GM21528 (cell line): ENCODE measurements around the gene C1QC.

Source experiments
- ATAC-seq: cut with Tn5 transposase; IDR thresholded peaks from one replicate; pipeline ENCODE4 v1.9.1; 2021; ENCODE audit warnings: mild to moderate bottlenecking, moderate library complexity; ENCODE audit not compliant: unreplicated experiment, low FRiP score

C1QC gene

DNA sequence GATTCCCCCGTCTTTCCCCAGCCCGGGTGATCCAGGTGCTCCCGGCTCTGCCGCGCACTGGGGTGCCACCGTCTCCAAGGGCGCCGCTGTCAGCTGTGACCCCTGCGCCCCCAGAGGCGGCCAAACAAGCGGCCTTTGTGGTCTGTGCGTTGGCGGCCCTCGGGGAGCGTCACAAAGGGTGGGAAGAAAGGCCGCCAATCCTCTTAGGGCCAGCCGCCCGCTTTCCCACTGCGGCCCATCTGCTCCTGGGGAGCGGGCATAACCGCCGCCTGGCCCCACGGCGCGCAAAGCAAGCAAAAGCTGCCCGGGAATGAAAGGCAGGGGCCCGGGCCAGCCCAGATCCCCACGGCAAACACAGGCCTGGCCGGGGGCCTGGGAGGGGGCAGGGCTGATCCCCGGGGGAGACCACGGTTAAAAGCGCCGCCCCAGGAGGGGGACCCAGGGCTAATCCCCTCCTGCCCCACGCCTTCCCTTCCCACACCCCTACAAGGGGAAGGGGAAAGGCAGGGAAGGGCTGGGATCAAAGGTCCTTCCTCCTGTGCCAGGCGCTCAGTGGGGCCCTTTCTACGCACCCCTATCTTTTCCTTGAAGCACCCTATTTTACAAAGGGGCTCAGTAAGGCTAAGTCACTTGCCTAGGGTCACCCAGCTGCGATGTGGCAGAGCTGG is 33.6 kb downstream of the C1QC start:
- ATAC-seq: no peak

DNA sequence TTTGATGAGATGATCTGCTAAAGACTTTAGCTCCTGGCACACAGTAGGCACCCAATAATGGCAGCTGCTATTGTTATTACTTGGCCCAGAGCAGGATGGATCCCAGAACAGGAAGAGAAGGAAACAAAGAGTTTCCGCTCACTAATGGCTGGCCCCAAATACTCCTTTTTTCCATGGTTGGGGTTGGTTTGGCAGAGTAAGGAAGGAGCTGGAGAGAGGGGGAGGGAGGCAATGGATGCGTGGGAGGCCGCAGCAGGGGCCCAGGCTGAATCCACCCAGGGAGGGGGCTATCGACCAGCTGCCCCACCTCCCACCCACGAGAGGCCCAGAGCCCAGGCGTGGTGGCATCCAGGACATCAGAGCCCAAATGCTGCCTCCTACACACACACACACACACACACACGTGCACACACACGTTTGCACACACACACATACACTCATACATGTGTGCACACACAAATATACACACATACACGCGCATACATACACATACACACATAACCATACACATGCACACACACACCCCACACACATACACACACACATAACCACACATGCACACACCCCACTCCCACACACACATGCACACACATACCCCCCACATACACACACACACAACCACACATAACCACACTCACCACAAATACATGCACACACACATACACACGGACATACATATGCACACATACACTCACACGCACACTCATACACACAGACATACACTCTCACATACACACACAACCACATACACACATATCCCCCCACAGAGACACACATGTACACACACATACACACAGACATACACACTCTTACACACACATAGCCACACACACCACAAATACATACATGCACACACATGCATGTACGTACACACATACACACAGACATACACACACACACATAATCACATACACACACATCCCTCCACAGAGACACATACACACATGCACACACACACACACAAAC is 34.8 kb downstream of the C1QC start:
- no peak for ATAC-seq

DNA sequence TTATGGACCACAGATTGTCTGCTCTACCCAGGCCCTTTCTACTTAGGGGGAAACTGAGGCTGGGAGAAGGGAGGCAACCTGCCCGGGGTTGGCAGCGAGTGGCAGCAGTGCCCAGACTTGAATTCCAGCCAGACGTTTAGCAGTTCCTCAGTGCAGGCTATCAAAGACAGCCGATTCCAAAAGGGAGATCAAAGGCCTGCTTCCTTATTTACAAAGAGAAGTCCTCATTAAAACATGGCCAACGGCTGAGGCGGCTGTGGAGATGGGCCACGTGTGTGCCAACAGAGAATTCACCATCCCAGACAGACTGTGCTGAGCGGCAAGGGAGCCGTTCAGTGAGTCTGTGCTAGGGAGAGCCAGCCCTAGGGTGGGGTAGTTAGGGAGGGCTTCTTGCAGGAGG is 37.3 kb downstream of the C1QC start:
- ATAC-seq: no peak

DNA sequence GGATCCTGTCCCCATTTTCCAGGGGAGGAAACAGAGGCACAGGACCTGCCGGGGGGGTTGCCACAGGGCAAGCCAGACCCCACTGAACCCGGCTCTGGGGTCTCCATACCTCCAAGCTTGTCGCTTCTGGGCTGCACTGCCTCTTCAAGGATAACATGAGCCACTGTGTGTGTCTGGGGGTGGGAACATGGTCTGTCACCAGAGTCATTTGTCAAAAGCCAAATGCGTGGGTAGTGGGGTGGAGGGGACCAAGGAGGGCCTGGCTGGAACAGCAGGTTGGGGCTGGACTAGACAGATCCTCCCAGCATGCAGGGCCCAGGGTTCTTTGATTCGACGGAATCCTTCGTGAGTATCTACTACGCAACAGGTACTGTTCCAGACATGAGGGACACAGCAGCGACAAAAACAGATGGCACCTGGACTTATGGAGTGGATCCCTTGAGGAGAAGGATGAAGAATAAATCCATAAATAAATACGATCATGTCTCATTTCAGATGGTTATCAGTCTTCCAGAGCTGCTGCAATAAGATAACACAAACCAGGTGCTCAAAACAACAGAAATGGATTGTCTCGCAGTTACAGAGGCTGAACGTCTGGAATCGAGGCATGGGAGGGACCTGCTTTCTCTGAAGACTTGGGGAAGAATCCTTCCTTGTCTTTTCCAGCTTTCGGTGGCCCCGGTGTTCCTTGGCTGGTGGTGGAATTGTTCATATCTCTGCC is 38.3 kb downstream of the C1QC start:
- ATAC-seq: no peak

DNA sequence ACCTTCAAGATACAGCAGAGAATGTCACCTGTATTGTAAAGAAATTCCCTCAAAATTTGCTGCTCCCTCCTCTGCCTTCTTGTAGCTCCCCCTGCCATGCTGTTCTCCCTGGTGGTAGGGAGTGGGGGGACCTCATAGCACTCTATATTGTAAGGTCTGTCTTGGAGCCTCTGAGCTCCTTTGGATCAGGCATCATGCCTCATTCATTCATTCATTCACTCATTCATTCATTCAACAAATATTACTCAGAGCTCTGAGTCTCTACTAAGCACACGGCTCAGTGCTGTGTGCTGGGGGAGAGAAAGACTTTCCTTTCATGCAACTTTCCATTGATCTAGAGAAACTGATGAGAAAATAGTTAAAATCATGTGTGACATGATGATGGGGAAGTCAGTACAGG is 40.1 kb downstream of the C1QC start:
- ATAC-seq: no peak

DNA sequence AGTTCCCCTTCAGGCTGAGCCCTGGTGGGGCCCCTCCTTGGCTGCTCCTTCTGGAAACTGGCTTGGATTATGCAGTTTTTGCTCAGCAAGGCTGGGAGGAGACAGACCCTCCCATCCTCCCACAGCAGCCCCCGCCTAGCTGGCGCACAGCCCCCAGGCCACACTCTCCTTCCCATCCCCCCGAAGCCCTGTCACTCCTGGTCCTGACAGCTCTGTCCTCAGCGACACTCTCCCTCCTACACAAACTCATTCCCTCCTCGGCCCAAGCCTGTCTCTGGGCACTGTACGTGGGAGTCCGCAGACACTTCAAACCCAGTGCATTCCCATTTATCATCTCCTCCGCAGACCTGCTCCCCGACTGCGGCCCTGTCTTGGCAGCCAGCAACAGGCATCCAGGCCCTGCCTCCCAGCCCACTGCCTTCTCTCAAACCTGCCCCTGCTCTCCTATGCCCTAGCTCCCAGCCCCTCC is 42.2 kb downstream of the C1QC start:
- ATAC-seq: no peak

DNA sequence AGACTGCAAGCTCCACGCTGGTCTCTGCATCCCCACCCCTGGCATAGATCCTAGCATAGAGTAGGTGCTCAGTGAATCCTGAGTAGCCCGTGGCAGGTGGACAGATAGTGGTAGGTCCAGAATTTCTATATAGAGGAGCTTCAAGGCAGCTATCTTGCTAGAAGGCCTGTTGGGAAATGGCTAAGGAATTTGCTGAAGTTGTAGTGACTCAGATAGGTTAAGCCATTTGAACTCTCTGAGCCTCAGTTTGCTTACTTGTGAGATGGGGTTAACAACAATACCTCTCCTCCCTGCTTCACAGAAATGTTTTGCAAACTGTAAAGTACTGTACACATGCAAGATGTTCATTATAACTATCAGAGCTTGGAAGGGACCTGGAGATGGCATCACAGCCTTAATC is 43.8 kb downstream of the C1QC start:
- ATAC-seq: no peak

DNA sequence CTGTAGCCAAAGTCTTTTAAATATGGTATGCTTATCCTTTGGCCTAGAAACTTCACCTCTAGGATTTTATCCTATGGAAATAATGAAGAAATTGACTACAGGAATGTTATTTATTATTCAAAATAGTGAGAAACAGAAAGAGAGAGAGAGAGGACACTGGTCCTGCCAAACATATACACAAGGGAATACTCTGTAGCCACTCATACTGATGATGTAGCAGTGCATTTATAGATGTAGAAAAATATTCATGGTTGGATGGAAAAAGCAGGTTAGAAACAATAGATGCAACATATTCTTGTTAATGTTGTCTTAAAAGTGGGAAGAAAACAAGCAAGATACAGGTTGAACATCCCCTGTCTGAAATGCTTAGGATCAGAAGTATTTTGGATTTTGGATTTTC is 45.0 kb downstream of the C1QC start:
- ATAC-seq: no peak

DNA sequence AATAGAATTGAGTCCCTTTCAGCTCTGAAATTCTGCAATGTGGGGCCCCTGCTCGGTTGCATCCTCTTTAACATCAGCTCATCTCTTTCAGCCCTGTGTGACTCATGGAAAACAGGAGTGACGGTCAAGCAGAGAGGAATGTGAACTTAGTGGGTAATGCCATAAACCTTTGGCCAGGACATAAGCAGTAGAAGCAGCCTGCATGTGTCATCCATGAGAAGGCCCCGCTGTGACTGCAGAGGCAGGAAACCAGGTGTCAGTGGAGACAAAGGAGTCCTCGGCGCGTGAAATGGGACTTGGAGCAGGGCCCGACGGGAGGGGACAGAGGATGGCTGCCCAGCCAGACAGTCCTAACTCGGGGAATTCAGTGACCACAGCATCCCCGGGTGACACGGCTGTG is 46.1 kb downstream of the C1QC start:
- no peak for ATAC-seq

DNA sequence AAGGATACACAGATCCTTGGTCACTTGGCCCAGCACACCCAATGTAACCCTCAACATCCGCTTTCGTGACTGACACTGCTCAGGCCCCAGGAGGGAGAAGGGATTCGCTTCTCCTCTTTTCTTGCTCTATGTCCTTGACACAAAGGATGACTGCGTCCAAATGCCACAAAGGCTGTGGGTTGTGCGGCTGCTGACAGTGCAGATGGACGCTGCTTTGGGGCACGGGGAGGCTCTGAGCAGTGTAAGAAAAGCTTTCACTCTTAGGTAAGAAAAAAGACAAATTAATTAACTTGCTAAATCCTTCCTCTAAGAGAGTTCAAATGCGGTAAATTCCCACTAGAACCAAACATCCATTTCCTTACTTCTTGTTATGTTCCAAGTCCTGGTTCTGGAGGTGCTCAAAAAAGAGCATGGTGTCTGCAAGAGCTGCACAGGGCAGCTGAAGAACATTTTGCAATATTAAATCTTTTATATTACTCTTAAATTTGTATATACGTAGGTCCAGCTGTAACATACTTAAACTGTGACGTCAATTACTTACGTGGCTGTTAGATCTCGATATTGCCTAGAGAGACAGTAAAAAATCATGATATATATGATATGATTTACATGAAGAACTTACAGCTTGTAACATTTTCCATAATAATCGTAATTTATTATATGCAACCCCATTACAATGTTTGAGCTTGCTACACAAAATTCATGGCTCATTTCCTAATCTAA is 47.8 kb downstream of the C1QC start:
- ATAC-seq: no peak

DNA sequence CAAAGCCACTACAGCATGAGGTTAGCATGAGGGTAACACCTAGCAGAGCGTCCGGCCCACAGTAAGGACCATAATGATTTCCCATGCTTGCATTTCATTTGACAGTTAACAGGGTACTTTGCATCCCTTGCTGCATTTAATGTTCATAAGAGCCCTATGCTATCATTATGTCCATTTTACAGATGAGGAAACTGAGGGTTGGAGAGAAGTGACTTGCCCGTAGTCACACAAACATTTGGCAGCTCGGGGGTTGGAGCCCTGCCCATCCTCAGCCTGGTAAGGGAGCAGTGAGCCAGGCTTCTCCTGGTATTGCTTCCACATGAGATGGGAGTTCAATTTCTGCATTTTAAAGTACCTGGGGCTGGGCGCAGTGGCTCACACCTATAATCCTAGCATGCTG is 50.7 kb downstream of the C1QC start:
- ATAC-seq: no peak

DNA sequence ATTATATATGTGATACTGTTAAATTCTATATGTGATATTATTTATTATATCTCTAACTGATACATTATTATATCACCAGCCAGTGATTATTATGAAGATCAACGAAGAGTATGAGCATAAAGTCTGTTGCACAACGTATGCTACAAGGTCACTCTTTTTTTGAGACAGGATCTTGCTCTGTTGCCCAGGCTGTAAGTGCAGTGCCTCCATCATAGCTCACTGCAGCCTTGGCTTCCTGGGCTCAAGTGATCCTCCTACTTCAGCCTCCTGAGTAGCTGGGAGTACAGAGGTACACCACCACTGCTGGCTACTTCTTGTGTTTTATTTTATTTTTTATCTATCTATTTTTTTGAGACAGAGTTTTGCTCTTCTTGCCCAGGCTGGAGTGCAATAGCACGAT is 53.2 kb downstream of the C1QC start:
- ATAC-seq: no peak
